HCEC 1CT (cell line): ENCODE results near the gene ITIH3.
A peak's percentile ranks its signal among the peaks of the same experiment; 100 is the strongest.
"Not testable (repeated sequence)": the region's sequence is repeated elsewhere in the genome, so short reads cannot be mapped to it uniquely, and the experiment has no call there.

Experiments used
- DNase-seq: peaks from one replicate; pipeline ENCODE4 v3.0.0-alpha.2; 2017

Gene ITIH3, protein sequence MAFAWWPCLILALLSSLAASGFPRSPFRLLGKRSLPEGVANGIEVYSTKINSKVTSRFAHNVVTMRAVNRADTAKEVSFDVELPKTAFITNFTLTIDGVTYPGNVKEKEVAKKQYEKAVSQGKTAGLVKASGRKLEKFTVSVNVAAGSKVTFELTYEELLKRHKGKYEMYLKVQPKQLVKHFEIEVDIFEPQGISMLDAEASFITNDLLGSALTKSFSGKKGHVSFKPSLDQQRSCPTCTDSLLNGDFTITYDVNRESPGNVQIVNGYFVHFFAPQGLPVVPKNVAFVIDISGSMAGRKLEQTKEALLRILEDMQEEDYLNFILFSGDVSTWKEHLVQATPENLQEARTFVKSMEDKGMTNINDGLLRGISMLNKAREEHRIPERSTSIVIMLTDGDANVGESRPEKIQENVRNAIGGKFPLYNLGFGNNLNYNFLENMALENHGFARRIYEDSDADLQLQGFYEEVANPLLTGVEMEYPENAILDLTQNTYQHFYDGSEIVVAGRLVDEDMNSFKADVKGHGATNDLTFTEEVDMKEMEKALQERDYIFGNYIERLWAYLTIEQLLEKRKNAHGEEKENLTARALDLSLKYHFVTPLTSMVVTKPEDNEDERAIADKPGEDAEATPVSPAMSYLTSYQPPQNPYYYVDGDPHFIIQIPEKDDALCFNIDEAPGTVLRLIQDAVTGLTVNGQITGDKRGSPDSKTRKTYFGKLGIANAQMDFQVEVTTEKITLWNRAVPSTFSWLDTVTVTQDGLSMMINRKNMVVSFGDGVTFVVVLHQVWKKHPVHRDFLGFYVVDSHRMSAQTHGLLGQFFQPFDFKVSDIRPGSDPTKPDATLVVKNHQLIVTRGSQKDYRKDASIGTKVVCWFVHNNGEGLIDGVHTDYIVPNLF

DNA sequence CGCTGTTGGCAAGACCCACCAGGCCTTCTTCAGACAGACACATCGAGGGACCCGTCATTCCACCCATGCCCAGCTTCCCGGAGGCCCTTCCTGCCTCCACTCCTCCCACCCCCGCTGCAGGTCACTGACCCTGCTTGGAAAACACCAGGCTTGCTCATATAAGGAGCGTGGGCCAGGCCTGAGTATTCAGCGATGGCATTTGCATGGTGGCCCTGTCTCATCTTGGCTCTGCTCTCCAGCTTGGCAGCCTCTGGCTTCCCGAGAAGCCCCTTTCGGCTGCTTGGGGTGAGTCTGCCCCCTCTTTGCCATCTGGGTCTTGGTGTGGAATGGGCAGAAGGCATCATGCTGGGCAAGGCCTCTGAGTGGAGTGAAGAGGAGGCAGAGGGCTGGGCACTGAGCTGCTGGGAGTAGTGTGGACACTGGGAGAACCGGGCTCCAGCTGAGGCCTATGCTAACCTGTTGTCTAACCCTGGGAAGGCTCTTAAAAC lies at the start of gene ITIH3:
TSS of gene ITIH3 (plus strand) at position 185 of the 488 bp plus-strand sequence. CDS start at position 193, 8 bp downstream.
- DNase-seq, result no peak

DNA sequence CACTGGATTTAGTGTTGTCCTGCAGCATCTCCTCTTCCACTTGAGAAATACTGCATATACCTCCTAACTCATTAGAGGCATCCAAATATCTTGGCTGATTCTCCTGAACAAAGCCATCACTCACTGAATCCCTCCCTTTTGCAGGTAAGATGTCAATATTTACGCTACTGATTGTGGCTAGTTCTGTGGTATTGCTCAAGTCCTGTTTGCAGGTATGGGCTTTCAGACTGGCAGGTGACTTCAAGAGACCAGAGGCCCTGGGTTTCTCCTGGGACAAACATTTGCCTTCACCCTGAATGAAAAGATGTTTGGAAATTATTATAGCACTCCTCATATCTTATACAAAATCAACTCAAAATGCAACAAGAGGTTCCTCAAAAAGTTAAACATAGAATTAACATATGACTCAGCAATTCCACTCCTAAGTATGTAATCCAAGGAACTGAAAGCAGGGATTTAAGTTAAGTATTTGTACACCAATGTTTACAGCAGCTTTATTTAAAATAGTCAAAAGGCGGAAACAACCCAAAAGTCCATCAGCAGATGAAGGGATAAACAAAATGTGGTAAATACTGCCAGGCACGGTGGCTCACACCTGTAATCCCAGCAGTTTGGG lies 42.4 kb upstream of the ITIH3 start:
- peak; percentile 30 for DNase-seq

DNA sequence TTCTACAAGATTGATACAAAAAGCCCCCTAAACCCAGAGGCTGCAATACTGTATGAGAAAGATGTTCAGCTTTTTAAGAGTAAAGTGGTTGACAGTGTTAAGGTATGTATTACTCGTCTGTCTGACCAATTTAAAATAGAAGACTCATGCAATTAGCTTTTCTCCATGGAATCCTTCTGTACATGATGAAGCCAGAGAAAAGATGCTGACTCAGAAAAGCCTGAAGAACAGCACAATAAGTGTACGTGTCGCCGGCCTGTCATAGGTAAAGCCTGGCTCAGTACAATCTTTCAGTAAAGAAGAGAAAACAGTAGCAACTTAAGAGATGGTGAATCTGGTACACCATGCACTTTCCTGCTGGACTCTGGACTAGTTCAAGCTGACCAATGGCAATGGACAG lies 40.2 kb upstream of the ITIH3 start:
- no peak for DNase-seq

DNA sequence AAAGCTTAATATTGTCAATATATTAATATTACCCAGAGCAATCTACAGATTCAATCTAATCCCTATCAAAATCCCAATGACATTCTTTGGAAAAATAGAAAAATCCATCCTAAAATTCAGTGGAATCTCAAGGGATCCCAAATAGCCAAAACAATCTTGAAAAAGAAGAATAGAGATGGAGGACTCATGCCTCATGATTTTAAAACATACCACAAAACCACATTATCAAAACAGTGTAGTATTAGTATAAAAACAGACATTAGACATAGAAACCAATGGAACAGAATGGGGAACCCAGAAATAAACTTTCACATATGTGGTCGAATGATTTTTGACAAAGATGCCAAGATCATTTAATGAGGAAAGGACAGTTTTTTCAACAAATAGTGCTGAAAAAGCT lies 38.5 kb upstream of the ITIH3 start:
- DNase-seq, result no peak

DNA sequence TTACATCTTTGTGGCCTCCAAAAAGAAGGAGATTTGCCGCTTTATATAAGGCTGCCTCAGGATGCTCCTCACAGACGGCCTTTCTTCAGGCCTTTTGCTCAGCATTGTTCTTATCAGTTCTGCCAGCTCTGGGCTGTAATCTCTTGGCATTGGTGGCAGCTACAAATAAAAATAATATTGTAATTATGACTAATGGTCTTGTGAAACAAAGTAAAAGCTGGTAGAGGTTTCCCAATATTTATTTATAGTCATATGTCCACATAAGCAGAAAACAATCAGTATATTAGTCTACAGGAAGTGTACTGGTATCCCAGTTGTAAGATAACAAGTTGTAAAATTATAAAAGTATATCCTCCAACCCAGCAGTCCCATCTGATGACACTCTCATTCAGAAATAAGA lies 31.1 kb upstream of the ITIH3 start:
- DNase-seq, result peak; percentile 46

DNA sequence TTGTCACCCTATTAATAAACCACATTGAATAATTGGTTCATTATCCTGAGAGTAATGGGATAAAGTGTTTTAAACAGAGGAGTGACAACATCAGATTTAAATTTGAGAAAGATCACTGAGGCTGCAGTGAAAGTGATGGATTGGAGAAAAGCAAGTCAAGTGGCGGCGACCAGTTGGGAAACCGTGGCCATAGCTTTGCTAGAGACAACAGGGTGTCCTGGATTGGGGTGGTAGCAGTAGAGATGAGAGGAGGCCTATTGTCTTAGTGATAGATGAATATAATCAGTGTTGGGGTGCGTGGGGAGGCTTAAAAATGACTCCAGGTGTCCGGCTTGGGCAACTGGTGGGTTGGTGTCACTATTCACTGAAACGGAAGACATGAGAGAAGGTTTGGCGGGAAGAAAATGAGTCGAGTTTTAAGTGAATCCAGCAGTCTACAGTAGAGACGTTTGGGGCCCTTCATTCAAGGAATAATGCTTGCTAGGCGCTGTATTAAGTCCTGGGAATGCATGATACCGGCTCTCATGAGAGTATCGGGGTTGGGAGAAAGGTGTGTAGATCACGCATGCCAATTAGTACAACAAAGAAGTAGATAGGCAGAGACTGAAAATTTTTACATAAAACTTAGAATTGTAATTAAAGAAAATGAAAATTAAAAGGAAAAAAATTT lies 24.7 kb upstream of the ITIH3 start:
- DNase-seq, result no peak

DNA sequence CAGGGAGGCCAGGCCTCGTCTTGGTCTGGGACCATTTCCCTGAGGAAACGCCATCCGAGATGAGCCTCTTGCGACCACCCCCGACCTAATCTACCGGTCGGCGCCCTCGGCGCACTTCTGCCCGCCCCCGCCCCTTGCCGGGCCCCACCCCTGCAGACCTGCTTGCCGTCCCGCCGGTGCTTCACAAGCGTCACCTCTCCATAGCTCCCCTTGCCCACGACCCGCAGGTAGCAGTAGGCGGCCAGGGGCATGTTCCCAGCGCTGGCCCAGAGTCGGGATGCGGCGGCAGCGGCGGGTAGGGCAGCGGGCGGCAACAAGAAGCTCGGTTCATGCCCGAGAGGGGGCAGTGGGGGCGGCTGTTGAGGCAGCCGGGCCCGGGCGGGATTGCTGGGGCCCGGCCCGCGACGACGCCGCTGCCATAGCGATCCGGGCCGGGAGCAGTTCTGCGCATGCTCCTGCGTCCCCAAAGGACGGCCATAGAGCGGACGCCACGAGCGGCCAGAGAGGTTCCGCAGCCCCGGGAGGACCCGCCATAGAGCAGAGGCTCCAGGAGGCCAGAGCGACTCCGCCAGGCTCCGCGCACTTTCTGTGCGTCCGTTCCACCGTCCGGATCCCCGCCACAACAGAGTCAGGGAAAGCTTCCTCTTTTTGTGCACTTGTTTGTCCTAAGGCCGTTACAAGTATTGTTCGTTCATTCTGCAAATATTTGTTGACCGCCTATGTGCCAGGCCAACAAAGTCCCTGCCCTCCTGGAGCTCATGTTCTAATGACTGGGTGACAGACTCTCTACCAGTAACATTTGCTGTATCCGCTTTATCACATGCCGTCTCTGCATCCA lies 23.9 kb upstream of the ITIH3 start, which contains the start of gene NEK4:
TSS of gene NEK4 (minus strand) at position 445 of the 838 bp plus-strand sequence. CDS start at position 251, 194 bp downstream.
- peak; percentile 90 for DNase-seq

DNA sequence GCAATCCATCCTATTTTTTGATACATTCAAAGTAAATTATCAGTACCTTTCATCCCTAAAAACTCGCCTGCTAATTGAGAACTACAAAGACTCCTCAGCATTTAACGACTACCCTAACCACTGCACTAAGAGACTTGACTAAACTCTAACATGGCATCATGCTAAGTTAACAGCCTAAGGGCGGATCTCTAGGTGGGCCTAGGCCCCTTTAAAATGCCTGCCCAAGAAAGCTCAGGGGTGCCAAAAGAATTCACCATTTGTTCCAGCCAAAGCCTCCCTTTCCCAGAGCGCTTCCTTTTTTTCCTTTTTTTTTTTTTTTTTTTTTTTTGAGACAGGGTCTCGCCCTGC lies 23.3 kb upstream of the ITIH3 start:
- no peak for DNase-seq

DNA sequence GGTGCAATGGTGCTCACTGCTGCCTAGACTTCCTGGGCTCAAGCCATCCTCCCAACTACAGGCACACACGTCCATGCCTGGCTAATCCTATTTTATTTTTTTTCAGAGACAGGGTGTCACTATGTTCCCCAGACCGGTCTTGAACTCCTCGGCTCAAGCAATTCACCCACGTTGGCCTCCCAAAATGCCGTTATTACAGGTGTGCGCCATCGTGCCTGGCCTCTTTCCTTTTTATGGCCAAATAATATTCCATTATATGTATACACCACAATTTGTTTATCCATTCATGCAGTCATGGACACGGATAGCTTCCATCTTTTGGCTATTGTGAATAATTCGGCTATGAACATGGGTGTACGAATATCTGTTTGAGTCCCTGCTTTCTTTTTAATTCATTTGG lies 22.9 kb upstream of the ITIH3 start:
- DNase-seq, result no peak

DNA sequence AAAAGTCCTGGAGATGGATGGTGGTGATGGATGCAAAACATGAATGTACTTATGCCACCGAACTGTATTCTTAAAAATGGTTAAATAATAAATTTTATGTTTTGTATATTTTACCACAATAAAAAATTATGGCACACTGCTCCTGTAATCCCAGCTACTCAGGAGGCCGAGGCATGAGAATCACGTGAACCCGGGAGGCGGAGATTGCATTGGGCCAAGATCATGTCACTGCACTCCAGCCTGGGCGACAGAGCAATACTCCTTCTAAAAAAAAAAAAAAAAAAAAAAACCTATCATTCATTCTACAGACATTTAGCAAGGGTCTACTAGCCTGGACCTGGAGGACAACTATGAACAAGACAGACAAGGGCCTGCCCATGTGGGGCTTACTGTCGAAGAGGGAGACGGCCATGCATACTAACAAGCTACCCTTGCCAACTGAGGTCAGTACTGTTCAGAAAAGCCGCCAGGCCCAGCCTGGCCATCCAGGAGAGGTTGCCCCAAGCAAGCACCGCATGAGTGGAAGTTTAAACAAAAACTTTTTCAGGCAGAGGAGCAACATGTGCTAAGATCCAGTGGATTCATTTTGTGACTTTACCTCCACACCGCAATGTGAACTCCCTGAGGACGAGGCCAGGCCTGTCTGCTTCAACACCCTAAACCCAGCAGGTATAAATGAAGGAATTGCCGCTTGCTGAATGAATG lies 21.1 kb upstream of the ITIH3 start:
- no peak for DNase-seq

DNA sequence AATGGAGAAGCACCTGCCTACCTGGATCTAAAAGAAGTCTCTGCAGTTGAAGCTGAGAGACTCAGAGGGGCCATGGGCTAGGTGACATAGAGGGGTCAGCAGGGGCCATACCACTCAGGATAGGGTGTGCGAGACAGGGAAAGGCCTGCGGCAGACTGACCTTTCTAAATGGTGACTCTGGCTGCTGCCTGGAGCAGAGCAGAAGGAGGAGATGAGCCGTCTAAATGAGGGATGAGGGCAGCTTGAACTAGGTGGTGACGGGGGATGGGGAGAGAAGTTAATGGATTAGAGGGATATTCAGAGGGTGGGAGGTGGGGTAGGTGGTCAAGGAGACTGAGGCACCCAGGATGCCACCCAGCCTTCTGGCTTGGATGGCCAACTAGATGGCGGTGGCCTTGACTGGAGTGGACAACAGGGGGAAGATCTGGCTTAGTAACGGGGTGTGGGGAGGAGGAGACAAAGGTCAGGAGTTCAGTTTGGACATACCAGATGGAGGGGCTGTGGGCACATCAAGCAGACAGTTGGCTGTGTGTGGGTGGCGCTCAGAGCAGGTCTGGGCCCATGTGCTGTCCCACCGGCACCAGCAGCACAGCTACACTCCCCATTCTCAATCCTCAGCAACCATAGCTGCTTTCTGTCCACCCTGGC lies 20.4 kb upstream of the ITIH3 start:
- no peak for DNase-seq

DNA sequence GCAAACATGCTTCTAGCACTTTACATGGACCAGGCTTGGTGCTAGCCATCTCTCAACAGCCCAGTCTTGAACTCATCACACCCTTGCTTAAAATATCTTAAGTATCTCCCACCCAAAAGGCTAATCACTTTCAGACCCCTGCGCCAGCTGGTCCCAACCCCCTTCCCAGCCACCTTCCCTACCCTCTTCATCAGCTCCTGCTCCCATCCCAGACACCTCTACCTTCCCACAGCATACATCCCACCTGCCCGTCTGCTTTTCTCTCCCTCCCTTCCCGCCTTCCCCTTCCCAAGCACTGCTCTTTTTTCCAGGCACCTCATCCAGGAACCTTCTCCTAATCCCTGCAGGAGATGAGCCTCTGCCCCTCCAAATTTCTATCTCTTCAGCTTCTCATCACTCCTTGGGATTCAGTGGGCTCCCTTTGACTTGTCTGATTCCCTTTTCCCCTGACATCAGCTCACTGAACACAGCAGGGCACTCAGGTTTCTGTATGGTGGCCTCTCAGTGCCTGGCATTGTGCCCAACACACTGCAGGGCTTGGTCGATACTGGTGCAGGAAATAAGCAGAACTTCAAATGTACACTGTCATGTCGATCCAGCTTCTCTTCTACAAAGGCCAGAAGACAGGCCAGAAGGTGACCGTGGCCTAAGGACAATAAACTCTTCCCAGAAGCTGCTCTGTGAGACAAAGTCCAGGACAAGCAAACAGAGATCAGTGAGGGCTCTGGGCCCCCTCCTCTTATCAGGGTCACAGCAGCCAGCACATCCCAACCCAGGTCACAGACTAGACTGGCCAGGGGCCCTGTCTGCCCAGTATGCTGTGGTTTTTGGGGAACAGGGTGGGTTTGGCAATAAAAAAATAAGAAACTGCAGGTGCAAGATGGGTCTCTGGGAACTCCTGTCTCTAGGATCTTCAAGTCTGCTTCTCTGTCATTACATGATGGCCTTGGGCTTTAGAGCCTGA lies 19.4 kb upstream of the ITIH3 start:
- DNase-seq, result no peak

DNA sequence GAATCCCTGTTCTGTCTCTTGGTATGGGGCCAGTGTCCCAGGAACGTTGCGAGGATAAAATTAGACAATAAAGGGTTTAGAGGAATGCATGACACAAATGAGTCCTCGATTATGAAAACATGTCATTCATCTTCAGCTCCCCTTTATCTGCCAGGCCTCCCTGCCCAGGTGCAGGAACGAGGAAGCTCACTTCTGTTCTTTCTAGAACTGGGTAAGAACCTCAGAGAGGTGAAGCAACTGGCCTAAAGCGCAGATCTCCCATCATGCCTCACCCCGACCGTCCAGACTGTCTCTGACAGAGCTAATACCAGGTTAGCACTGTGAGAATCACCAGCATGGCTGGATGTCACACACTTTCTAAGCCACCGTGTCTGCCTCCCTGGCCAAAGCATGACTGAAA lies 18.7 kb upstream of the ITIH3 start:
- DNase-seq, result no peak

DNA sequence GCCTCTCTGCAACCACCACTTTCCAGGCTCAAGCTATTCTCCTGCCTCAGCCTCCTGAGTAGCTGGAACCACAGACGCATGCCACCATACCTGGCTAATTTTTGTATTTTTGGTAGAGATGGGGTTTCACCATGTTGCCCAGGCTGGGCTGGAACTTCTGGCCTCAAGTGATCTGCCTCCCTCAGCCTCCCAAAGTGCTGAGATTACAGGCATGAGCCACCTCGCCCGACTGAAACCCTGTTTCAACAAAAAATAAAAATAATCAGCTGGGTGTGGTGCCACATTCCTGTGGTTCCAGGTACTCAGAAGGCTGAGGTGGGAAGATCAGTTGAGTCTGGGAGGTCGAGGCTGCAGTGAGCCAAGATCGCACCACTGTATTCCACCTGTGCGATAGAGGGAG lies 18.1 kb upstream of the ITIH3 start:
- not testable (repeated sequence) for DNase-seq

DNA sequence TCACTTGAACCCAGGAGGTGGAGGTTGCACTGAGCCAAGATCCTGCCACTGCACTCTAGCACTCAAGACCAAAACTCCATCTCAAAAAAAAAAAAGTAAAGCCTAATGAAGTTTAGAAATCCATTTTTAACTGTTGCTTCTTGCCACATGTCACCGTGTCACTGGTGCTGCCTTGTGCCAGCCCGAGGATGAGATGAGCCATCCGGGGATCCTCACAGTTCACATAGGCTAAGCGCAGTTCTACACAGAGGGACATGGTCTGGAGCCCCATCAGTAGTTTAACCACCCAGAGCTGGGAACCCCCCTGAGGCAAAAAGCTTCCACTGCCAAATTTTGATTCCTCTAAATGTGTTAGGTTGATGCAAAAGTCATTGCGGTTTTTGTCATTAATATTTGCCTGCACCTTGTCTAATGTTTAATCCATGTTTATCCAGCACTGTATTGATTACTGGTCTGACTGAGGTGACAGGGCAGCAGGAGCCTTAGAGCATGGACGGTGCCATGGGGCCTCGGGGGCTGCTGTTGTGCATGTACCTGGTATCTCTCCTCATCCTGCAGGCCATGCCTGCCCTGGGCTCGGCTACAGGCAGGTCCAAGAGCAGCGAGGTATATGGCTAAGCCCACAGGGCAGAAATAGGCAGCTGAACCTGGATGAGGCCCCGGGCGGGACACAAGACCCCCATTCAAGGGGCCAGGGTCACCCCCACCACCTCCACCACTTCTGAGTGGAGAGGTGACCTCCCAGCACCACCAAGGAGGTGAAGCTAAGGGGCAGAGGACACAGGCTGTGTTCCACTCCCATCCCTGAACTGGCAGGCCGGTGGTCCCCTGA lies 17.3 kb upstream of the ITIH3 start, which contains the start of gene ITIH1:
TSS of gene ITIH1 (plus strand) at position 473 of the 832 bp plus-strand sequence. CDS start at position 490, 17 bp downstream.
- no peak for DNase-seq

DNA sequence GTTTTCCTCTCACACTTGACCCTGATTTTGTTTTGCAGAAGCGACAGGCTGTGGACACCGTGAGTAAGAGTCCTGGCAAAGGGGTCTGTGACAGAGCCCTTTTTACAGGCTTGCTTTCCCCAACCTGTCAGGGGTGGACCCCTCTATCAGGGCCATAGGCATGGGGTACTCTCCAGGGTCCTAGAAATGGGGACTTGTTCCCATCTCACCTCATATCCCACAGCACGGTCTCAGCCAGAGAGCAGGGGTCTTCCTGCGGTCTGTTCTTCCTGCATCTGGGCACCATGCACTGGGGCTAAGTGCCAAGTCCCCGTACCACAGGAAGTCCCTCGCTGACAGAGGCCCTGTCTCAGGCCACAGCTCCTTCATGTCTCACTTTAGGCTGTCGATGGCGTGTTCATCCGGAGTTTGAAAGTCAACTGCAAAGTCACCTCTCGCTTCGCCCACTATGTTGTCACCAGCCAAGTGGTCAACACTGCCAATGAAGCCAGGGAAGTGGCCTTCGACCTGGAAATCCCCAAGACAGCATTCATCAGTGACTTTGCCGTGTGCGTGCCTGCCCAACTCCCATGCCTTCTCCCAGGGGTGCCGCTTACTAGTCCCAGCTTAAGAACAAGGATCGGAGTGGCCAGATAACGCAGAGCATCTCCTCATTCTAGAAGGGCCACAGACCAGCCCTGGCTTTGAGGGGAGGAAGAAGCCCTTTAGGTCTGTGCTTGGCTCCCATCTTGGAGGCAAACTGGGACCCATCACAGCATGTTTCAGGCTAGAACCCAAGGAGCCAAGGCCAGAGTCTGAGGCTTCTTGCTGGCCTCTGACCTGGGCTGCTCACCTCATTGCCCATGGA lies 16.4 kb upstream of the ITIH3 start:
- no peak for DNase-seq
